ENCODE data around the gene RNF175. TPM values are rescaled to one million over a fixed set of nuclear protein-coding genes. Genes with fewer than 3 reads are reported as not detected.

The RNF175 gene
- total RNA-seq, 1 donor from 2014 or later = 2.3 TPM

DNA sequence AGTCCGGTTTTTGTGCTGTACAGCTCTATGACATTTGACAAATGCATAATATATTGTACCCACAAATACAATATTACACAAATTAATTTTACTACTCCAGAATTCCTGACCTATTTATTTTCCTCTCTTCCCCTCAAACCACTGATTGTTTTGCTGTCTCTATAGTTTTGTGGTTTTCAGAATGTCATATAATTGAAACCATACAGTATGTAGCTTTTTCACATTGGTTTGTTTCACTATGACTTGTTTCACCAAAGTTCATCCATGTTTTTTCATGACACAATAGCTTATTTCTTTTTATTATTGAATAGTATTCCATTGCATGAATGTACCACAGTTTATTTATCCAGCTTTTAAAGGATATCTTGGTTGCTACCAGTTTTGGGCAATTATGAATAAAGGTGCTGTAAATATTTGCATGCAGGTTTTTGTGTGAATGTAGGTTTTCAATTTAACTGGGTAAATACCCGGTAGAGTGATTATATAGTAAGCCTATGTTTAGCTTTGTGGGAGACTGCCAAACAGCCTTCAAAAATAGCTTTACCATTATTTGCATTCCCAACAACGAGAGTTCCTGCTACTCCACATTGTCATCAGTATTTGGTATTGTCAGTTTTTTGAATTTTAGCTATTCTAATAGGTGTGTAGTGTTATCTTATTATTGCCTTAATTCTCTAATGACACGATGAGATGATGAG is 25.9 kb downstream of the RNF175 start:
- H3K4me3 ChIP-seq (ENCODE audit: low read depth, low read length) = no peak overlapping the region
- no peak for DNase-seq (ENCODE audit: low read depth)
- TF ChIP-seq, protein P1, sequence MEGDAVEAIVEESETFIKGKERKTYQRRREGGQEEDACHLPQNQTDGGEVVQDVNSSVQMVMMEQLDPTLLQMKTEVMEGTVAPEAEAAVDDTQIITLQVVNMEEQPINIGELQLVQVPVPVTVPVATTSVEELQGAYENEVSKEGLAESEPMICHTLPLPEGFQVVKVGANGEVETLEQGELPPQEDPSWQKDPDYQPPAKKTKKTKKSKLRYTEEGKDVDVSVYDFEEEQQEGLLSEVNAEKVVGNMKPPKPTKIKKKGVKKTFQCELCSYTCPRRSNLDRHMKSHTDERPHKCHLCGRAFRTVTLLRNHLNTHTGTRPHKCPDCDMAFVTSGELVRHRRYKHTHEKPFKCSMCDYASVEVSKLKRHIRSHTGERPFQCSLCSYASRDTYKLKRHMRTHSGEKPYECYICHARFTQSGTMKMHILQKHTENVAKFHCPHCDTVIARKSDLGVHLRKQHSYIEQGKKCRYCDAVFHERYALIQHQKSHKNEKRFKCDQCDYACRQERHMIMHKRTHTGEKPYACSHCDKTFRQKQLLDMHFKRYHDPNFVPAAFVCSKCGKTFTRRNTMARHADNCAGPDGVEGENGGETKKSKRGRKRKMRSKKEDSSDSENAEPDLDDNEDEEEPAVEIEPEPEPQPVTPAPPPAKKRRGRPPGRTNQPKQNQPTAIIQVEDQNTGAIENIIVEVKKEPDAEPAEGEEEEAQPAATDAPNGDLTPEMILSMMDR (conservative IDR thresholded peaks at IDR 0.05; ENCODE audit: low read depth, low read length) = no peak

DNA sequence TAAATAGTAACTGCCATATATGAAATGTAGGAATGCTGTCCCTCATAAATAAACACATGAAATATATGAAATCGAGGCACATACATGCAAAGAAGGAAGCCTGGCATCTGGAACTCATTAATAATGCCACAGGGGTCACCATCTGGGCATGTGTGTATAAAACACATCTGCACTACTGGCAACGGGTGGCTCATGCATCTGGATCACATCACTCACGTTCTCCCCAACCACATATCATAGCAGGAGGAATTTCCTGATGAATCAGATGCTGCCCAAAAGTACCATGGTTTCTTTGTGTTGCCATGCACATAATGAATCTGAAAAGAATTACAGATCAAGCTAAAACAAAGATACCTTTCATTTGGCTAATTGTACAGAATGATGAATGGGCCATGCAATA is 28.6 kb downstream of the RNF175 start:
- H3K4me3 ChIP-seq (ENCODE audit: low read depth, low read length) = no peak overlapping the region
- TF ChIP-seq, protein P1 (conservative IDR thresholded peaks at IDR 0.05; ENCODE audit: low read depth, low read length) = no peak

GRCh38 chr4:153729895-153730294 is 29.9 kb downstream of the RNF175 start:
- DNase-seq (ENCODE audit: low read depth) = no peak
- TF ChIP-seq, protein P1 (conservative IDR thresholded peaks at IDR 0.05; ENCODE audit: low read depth, low read length) = no peak
- H3K4me3 ChIP-seq (ENCODE audit: low read depth, low read length) = no peak overlapping the region

More for the DNA sequence above, 28.6 kb downstream of the RNF175 start:
- DNase-seq (ENCODE audit: low read depth) = no peak

DNA sequence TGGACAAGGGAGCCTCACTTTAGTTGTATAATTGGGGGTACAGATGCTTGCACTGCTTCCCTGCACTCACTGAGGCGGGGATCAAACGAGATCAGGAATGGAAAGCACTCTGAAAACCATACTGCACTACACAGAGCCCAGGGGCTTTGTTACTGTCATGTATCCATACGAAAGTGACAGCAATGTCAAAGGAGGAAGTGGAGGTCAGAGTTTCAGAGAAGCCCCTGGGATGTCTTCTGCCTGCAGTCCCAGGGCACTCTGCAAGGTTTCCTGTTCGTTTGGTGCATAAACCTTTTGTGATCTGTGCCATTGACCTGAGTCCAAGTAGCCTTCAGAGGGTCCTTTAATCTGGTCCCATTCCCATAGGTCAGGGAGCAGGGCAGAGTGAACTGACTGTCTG is 31.2 kb downstream of the RNF175 start:
- TF ChIP-seq, protein P1 (conservative IDR thresholded peaks at IDR 0.05; ENCODE audit: low read depth, low read length) = no peak
- DNase-seq (ENCODE audit: low read depth) = no peak
- no peak overlapping the region for H3K4me3 ChIP-seq (ENCODE audit: low read depth, low read length)

DNA sequence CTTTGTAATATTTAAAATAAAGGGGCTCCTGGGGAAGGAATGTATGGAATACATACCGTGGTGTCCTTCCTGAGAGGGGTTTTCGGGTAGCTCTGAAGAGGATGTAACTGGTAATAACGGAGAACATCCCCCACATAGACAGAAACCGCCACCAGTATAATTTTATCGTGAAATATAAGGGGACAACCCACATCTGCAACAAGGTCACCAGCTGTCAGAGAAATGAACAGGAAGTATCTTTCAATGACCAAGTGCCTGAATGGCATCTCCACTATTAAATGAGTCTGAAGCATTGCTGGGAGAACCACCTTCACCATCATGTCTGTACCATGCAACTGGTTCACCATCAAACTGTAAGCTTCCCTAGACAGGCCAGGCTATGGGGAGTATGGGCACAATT is 31.7 kb downstream of the RNF175 start:
- DNase-seq (ENCODE audit: low read depth) = no peak
- TF ChIP-seq, protein P1 (conservative IDR thresholded peaks at IDR 0.05; ENCODE audit: low read depth, low read length) = no peak
- no peak overlapping the region for H3K4me3 ChIP-seq (ENCODE audit: low read depth, low read length)

DNA sequence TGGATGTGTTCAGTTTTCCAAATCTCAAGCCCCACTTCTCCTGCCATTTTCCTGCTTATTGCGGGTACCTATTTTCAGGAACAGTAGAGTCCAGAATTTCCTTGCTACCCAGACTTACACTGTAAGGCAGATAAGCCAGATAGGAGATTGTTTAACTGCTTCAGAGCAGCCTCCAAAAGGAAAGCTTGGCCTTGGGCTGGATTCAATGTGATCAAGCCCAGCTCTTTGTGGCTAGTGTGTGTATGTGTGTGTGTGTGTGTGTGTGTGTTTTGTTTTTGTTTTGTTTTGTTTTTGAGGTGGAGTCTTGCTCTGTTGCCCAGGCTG is 34.0 kb downstream of the RNF175 start:
- no peak overlapping the region for H3K4me3 ChIP-seq (ENCODE audit: low read depth, low read length)
- TF ChIP-seq, protein P1 (conservative IDR thresholded peaks at IDR 0.05; ENCODE audit: low read depth, low read length) = no peak
- no peak for DNase-seq (ENCODE audit: low read depth)

- TF ChIP-seq, protein P1 (conservative IDR thresholded peaks at IDR 0.05; ENCODE audit: low read depth, low read length) = no peak
Measured at GRCh38 chr4:153725136-153725830, 34.5 kb downstream of the RNF175 start.

More at GRCh38 chr4:153725136-153725830, 34.5 kb downstream of the RNF175 start:
- no peak overlapping the region for H3K4me3 ChIP-seq (ENCODE audit: low read depth, low read length)
- no peak for DNase-seq (ENCODE audit: low read depth)
